ENCODE measurements around the gene MAPKAP1.

- TF ChIP-seq POLR2AphosphoS5 (IDR thresholded peaks at IDR 0.05) (no peak), POLR2A (IDR thresholded peaks at IDR 0.05) (no peak)
Measured at GRCh38 chr9:125391704-125392103, 315.3 kb downstream of the MAPKAP1 start.

All from stomach (tissue), 4 donors.